PC-9 (cell line): ENCODE measurements around the gene FBP1.

Experiments used
- CTCF ChIP-seq: fragments of 200-600 bp; sonication (generic); conservative IDR thresholded peaks from 2 replicates; pipeline ENCODE4 v1.6.1; 2017; ENCODE audit warnings: mixed run types, antibody characterized with exemption, mild to moderate bottlenecking, moderate library complexity
- EZH2 ChIP-seq: fragments of 200-600 bp; sonication (generic); IDR thresholded peaks from 2 replicates; pipeline ENCODE4 v1.8.0; 2017; ENCODE audit warnings: antibody characterized with exemption, low read depth

GRCh38 chr9:94630281-94630680, 9.0 kb downstream of the FBP1 start:
- TF ChIP-seq CTCF (no peak; the same call in 1 of the 2 replicates), EZH2 (no peak)
